Fibroblast of skin of right biceps (primary cell): ENCODE results near the gene GALNT6.
A peak's percentile ranks its signal among the peaks of the same experiment; 100 is the strongest.
"Not testable (repeated sequence)": the region's sequence is repeated elsewhere in the genome, so short reads cannot be mapped to it uniquely, and the experiment has no call there.

Experiments
- DNase-seq: peaks from one replicate; pipeline ENCODE4 v3.0.0-alpha.2; 2013

GALNT6 gene

DNA sequence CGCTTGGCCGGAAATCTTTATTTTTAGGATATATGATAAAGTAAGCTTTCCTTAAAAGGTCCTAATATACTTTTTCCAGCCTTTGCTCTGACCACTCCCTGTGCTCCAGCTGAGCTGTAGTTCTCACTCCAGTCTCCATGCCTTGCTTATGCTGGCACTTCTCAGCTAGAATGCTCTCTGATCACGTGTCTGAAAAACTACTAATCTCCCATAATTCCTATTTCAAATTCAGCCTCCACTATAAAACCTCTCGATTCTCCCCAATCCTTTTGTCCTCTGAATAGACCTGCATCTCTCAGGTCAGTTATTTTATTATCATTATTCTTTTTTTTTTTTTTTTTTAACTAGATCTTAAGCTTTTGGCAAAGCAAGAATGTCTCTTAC is 70.9 kb downstream of the GALNT6 start:
- DNase-seq: no peak

DNA sequence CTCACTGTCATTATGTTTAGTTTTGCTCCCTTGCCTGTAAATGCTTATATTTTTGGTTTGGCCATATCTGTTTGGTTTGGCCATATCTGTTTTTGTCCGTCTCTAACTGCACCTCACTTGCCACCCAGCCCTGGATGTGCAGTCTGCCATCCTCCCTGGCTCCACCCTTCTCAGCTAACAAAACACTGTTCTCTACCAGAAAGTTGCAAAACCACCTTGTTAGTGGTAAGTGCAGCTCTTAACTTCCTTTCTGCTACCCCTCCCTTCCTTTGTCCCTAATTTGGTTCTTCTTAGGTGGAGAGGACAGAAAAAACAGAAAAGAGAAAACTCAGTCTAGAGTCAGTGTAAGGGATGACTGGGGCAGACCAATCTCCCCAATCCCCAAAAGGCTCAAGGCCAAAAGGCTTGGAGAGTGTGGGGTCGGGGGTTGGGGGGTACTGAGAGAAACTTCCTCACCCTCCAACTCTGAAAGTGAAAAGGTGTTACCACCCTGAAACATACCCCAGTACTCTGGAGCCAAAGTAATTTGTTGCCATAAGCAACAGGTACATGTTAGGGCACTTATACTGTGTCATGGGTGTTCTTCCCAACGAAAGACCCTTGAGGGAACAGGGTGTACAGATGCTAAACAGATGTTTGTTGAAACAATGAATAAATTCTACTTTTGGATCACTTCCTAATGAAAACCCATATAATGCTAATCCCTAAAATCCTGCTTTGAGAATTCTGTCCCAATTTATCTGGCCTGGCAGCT is 72.2 kb downstream of the GALNT6 start:
- no peak for DNase-seq

DNA sequence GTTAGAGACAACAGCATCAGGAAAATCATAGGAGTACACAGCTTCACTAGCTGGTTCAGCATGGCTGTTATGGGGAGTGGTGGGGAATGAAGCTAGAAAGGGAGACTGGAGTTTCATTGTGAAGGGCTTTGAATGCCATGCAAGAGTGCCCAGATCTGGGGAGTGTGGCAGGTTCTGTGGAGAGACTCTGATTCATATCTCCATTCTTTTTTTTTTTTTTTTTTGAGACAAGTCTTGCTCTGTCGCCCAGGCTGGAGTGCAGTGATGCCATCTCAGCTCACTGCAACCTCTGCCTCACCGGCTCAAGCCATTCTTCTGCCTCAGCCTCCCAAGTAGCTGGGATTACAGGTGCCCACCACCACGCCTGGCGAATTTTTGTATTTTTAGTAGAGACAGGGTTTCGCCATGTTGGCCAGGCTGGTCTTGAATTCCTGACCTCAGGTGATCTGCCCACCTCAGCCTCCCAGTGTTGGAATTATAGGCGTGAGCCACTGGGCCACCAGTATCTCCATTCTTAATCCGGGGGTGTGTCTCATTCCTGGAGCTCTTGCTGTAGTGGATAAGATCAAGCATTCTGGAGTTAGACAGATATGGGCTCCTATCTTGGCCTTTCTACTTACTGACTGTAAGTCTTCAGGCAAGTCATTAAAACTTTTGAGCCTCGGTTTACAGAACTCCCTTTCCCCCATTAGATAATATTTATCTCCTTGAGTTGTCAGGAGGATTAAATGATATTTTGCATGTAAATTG is 73.0 kb downstream of the GALNT6 start:
- not testable (repeated sequence) for DNase-seq

DNA sequence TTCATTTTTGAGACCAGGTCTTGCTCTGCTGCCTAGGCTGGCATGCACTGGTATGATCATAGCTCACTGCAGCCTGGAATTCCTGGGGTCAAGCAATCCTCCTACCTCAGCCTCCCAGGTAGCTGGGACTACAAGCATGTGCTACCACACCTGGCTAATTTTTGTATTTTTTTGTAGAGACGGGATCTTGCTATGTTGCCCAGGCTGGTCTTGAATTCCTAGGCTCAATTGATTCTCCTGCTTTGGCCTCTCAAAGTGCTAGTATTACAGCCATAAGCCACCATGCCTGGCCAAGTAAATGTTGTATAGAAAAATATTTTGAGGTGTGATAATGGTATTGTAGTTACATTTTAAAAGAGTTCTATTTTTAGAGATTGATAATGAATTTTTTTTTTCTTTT is 79.8 kb downstream of the GALNT6 start:
- DNase-seq: no peak

DNA sequence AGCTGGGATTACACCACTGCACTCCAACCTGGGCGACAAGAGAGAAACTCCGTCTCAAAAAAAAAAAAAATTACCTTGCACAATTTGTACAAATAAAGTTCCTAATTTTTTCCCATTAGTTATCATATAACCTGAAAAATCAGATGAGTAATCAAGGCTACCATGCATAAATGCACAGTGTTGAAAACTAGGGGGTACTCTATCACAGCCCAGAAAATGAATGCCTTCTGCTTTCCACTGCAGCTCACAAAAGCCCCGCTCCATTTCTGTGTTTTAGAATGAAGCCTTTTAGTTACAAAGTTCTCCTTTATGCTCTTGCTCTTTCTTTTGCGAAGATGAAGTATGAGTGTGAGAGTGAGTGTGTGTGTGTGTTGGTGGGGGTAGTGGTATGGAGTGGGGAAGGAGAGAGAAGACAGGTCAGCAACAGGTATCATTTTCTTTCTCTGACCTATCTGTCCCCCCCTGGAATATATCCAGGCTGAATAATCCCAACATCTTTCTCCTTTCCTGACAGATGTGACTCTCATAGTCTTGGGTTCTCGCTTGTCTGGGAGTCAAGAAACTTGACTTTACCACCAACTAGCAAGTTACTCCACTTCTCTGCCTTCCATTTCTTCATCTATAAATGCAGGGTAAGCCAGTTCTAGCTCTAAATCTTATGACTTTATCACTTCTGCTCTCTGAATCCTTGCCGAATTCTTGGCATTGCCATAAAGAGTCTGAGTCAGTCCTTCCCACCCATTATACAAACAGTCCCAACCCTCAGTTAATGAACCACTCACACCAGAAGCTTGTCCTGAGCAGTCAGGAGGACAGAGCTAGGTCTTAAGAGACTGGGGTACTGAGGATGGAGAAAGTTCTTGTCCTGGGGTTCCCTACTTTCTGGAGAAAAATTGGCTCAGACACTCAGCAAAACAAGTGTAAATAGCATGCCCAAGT is 83.3 kb downstream of the GALNT6 start:
- peak; percentile 85 for DNase-seq

DNA sequence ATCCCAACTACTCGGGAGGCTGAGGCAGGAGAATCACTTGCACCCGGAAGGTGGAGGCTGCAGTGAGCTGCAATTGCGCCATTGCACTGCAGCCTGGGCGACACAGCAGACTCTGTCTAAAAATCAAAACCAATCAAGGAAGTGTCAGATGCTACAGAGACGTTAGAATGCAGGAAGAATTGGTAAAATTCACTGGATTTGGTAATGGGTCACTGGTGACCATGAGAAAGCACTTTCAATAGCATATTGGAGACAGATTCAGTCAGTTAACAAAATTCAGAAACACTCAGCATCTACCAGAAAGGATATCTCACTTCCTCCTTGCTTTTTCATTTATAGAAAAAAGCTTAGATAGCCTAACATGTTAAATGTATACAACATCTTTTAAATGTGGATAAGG is 84.7 kb downstream of the GALNT6 start:
- no peak for DNase-seq
